Brain microvascular endothelial cell (primary cell): ENCODE data around the gene LITAFD.
"Not testable (repeated sequence)": the region's sequence is repeated elsewhere in the genome, so short reads cannot be mapped to it uniquely, and the experiment has no call there.

Source experiments
- DNase-seq: peaks from one replicate; pipeline ENCODE4 v3.0.0-alpha.2; 2020
- H3K27ac ChIP-seq: fragments of 250-450 bp; sonication (Bioruptor Pico); 2 replicates; pipeline ENCODE4 v1.5.1; 2020; ENCODE audit warnings: mild to moderate bottlenecking, moderate library complexity
- H3K27me3 ChIP-seq: fragments of 250-450 bp; sonication (Bioruptor Pico); replicated peaks from 2 replicates; pipeline ENCODE4 v1.5.1; 2020; ENCODE audit warnings: mild to moderate bottlenecking
- H3K36me3 ChIP-seq: fragments of 250-450 bp; sonication (Bioruptor Pico); replicated peaks from 2 replicates; pipeline ENCODE4 v1.5.1; 2020; ENCODE audit warnings: mild to moderate bottlenecking
- H3K4me3 ChIP-seq: 2 replicates; pipeline ENCODE4 v1.5.1; 2011; ENCODE audit warnings: low read depth, mild to moderate bottlenecking, control low read depth, low read length, moderate library complexity
- CTCF ChIP-seq: IDR thresholded peaks from 2 replicates; pipeline ENCODE4 v1.5.1; 2011; ENCODE audit warnings: low read depth, mild to moderate bottlenecking, moderate library complexity, low read length, control low read depth, inconsistent platforms; ENCODE audit errors: missing control alignments
- in situ Hi-C: cut with HindIII; loops from 2 replicates; pipeline ENCODE4 v1.10.0; 2017; ENCODE audit warnings: low sequenced_read_pairs, low pct_ligation_motif_present

Gene LITAFD

GRCh38 chr16:8869212-8869987 lies 12.8 kb upstream of the LITAFD start:
- peak; percentile 12 for TF ChIP-seq CTCF
- in situ Hi-C loops, result no loop called here
- Histone ChIP-seq H3K4me3 (peak overlapping the region; percentile 52), H3K27me3 (no peaks in the 10 kb centered on the region), H3K36me3 (no peaks in the 10 kb centered on the region), H3K27ac (no peak overlapping the region)
- DNase-seq, result no peak

GRCh38 chr16:8869988-8870241 lies 12.2 kb upstream of the LITAFD start:
- DNase-seq, H3K36me3 ChIP-seq, H3K4me3 ChIP-seq, H3K27me3 ChIP-seq, H3K27ac ChIP-seq, in situ Hi-C loops: not testable (repeated sequence)

- no peaks in the 10 kb centered on the region for H3K27me3 ChIP-seq
- in situ Hi-C loops, result no loop called here
- no peak for DNase-seq
- H3K27ac ChIP-seq, result no peak overlapping the region
- TF ChIP-seq CTCF, result no peak
- no peaks in the 10 kb centered on the region for H3K36me3 ChIP-seq
- no peak overlapping the region for H3K4me3 ChIP-seq
Observed at GRCh38 chr16:8872071-8872470, 10.1 kb upstream of the LITAFD start.

- peak; percentile 37 for TF ChIP-seq CTCF
- Histone ChIP-seq H3K27me3 (no peaks in the 10 kb centered on the region), H3K36me3 (no peaks in the 10 kb centered on the region), H3K27ac (no peak overlapping the region), H3K4me3 (no peak overlapping the region)
- no peak for DNase-seq
- in situ Hi-C loops, result no loop called here
Observed at GRCh38 chr16:8872967-8873865, 8.9 kb upstream of the LITAFD start.

GRCh38 chr16:8873866-8874195 lies 8.3 kb upstream of the LITAFD start:
- H3K27me3 ChIP-seq, H3K27ac ChIP-seq, H3K4me3 ChIP-seq, DNase-seq, H3K36me3 ChIP-seq, in situ Hi-C loops: not testable (repeated sequence)

GRCh38 chr16:8874388-8874787 lies 7.8 kb upstream of the LITAFD start:
- H3K27me3 ChIP-seq, result no peaks in the 10 kb centered on the region
- no peak for TF ChIP-seq CTCF
- DNase-seq, result no peak
- no peaks in the 10 kb centered on the region for H3K36me3 ChIP-seq
- in situ Hi-C loops, result no loop called here
- no peak overlapping the region for H3K27ac ChIP-seq
- no peak overlapping the region for H3K4me3 ChIP-seq

- H3K27ac ChIP-seq, DNase-seq, H3K27me3 ChIP-seq, H3K4me3 ChIP-seq, H3K36me3 ChIP-seq, in situ Hi-C loops: not testable (repeated sequence)
Observed at GRCh38 chr16:8875317-8875716, 6.8 kb upstream of the LITAFD start.
